Inflammatory macrophage treated with lipopolysaccharide for 1 hour (primary cell): ENCODE results near the gene RARG.
A peak's percentile ranks its signal among the peaks of the same experiment; 100 is the strongest.

Experiments
- DNase-seq, 2 donors: peaks; one replicate each; pipeline ENCODE4 v3.0.0-alpha.2; 2020 to 2022

The RARG gene

GRCh38 chr12:53231921-53232645, at the start of gene RARG:
Gene RARG, minus strand, starts transcription at chr12:53232209. Its CDS starts 4,664 bp downstream, at chr12:53227545.
- no peak for DNase-seq

- no peak for DNase-seq
These were observed 48.0 kb upstream of the RARG start for GRCh38 chr12:53279888-53280498.

GRCh38 chr12:53279283-53279869, 47.4 kb upstream of the RARG start:
- no peak for DNase-seq

- no peak for DNase-seq
These were observed 46.0 kb upstream of the RARG start for GRCh38 chr12:53277981-53278380.

GRCh38 chr12:53276511-53276910, 44.5 kb upstream of the RARG start:
- no peak for DNase-seq

- DNase-seq: no peak
These were observed 42.4 kb upstream of the RARG start for GRCh38 chr12:53274445-53274844.

GRCh38 chr12:53268630-53269562, 36.9 kb upstream of the RARG start:
- DNase-seq: no peak

- DNase-seq: peak; percentile 96 to 97
These were observed 36.1 kb upstream of the RARG start, which contains the start of gene ESPL1 for GRCh38 chr12:53267999-53268629. Gene ESPL1, plus strand, starts transcription at chr12:53268299. Its CDS starts 468 bp downstream, at chr12:53268767.

GRCh38 chr12:53267306-53267998, 35.4 kb upstream of the RARG start:
- DNase-seq: peak; percentile 78 to 79

- no peak for DNase-seq
These were observed 33.8 kb upstream of the RARG start for GRCh38 chr12:53265783-53266182.

GRCh38 chr12:53259891-53260290, 27.9 kb upstream of the RARG start:
- no peak for DNase-seq

GRCh38 chr12:53258541-53259539, 26.8 kb upstream of the RARG start:
- no peak for DNase-seq

- peak; percentile 36 to 42 for DNase-seq
These were observed 24.0 kb upstream of the RARG start for GRCh38 chr12:53255996-53256395.

GRCh38 chr12:53254816-53255545, 23.0 kb upstream of the RARG start:
- no peak for DNase-seq

- DNase-seq: no peak
These were observed 21.3 kb upstream of the RARG start for GRCh38 chr12:53253298-53253697.

GRCh38 chr12:53252349-53252916, 20.4 kb upstream of the RARG start:
- DNase-seq: no peak

GRCh38 chr12:53251477-53252348, 19.7 kb upstream of the RARG start:
- DNase-seq: peak; percentile 61 to 68

GRCh38 chr12:53245286-53245685, 13.3 kb upstream of the RARG start:
- DNase-seq: no peak
